Right ventricle myocardium superior (tissue), 1 donor: Measurements from ENCODE around the gene LRRTM1. TPM values are rescaled to one million over a fixed set of nuclear protein-coding genes. Genes with fewer than 3 reads are reported as not detected.

Experiments
- ATAC-seq: fragments of 200-7000 bp; cut with Tn5 transposase; one replicate; pipeline ENCODE4 v1.9.1; 2020; ENCODE audit warnings: mild to moderate bottlenecking; ENCODE audit not compliant: poor library complexity
- DNase-seq: peaks from one replicate; pipeline ENCODE4 v3.0.0-alpha.2; 2020
- intact Hi-C: fragments of 100-400 bp; cut with DNase I; formaldehyde crosslinking; loops from one replicate; pipeline ENCODE4 v1.11.2; 2022
- total RNA-seq: library from RNA; stranded (reverse); fragmentation: NEBNext Ultra II Directional; extraction: Animal tissue kit (Norgen Biotek cat#: 25700); gene quantifications from one replicate; pipeline ENCODE4 v1.2.1, GENCODE V29; 2021
- donor health status: DM: no; HTN: yes; CAD: no; lungs with severe emphysema.

LRRTM1 gene
- total RNA-seq, 1 donor from 2014 or later = 0.30 TPM

GRCh38 chr2:80312282-80312839 is 7.8 kb upstream of the LRRTM1 start:
- intact Hi-C loops = no loop called here
- DNase-seq (no peak), ATAC-seq (no peak)

GRCh38 chr2:80311304-80311703 is 6.8 kb upstream of the LRRTM1 start:
- no peak for ATAC-seq
- intact Hi-C loops = no loop called here

GRCh38 chr2:80303006-80303908 is 1.3 kb downstream of the LRRTM1 start:
- intact Hi-C loops = no loop called here
- ATAC-seq (peak; percentile 38), DNase-seq (no peak)

More at GRCh38 chr2:80311304-80311703, 6.8 kb upstream of the LRRTM1 start:
- no peak for DNase-seq

DNA sequence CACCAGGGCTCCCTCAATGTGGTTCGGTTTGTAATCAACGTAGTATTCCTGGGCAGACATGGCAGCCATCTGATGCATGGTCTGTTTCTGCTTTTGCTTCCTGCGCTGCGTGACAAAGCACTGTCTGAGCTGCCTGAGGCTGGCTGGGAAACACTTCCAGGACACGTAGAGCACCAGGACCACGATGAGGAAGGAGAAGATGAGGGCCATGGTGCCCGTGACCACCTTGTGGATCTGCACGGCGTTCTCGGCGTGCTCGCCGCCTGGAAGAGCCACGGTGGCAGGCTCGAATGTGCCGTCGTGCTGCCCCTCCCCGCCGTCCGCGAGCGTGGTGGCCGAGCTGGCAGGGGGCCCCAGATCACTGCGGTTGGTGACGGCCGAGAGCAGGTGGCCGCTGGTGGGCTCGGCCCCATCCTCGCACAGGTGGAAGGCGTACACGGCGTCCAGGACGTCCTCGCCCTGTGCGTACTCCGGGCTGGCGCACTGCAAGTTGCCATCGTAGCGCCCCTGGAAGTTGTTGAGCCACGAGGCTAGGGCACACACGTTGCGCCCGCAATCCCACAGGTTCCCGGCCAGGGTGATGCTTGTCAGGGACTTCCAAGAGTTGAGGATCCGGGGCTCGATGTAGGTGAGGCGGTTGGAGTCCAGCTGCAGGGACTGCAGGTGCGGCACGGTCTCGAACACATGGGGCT is 2.1 kb downstream of the LRRTM1 start:
- intact Hi-C loops = no loop called here
- DNase-seq = no peak
- ATAC-seq = no peak

GRCh38 chr2:80302001-80302313 is 2.6 kb downstream of the LRRTM1 start:
- DNase-seq (no peak), ATAC-seq (no peak)
- intact Hi-C loops = no loop called here

DNA sequence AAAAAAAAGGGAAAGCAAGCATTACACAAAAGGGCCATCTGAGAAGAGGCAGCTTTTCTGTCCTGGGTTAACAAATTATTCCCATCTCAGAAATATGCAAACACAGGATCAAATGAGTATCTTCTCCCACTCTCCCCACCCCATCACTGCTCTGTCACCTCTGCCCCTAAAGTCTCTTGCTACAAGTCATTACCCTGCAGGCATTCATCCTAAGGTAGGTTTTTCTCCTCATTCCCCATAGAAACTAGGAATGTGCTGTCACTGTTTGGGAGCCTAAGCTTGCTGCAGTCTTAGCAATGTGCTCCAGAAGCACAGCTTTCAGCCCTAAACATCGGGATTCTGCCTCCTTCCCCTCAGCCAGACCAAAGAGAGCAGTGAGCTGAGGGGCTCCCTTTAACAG is 3.6 kb downstream of the LRRTM1 start:
- ATAC-seq (no peak), DNase-seq (no peak)
- intact Hi-C loops = no loop called here

GRCh38 chr2:80300346-80300745 is 4.2 kb downstream of the LRRTM1 start:
- ATAC-seq (no peak), DNase-seq (no peak)
- intact Hi-C loops = no loop called here

DNA sequence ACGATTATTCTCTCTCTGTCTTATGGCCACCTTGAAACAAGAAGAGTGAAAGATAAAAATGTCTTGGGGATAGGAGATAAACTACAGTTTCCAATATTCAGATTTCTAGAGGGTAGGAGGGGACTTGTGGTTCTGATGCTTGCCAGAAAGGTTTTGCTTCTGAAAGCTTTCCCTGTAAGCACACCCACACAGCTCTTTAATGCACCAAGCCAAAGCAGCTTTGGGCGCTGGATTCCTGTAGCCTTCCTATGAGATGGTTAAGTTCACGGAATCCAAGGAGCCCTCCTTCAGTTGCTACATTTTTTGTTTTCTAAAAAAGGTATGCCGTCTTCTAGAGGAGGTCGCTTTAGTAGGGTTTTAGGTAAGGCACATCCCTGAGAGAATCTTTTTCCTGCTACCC is 4.9 kb downstream of the LRRTM1 start:
- no peak for ATAC-seq
- no peak for DNase-seq
- intact Hi-C loops = no loop called here

DNA sequence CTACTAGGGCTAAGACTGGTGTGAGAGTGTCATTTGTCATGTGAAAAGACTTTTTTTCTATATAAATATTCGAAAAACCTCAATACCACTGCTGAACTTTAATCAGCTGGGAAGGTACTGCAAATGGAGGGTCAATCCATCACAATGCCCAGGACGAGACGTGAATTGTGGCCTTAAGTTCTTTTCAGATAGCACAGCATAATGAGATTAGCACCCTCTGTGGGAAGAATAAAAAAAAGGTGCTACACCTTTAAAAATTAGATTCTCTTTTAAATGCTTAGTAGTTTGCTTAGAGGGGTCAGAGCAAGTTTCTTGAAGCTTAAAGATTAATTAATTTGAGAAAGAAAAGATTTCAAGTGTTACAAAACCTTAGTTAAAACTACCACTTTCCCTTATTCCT is 5.6 kb downstream of the LRRTM1 start:
- ATAC-seq = no peak
- DNase-seq = no peak
- intact Hi-C loops = no loop called here

DNA sequence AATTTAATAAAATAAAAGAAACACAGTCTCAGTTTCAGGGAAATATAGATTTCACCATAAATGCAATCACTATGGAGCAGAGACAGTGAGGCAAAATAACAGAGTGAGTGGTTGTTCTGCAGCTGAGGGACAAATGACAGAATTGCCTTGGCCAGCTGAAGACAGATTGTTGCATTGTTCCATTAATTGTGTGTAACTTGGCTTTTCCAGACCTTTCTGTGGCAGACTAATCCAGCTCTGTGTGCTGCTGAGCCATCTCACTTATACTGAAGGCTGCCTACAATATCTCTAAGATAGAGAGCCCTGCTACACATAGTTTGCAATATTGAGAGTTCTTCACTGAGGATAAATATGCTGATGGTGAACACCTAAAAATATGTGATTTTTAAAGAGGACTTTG is 11.5 kb downstream of the LRRTM1 start:
- DNase-seq (no peak), ATAC-seq (no peak)
- intact Hi-C loops = no loop called here

GRCh38 chr2:80292474-80292873 is 12.1 kb downstream of the LRRTM1 start:
- no peak for ATAC-seq
- intact Hi-C loops = no loop called here
- no peak for DNase-seq

DNA sequence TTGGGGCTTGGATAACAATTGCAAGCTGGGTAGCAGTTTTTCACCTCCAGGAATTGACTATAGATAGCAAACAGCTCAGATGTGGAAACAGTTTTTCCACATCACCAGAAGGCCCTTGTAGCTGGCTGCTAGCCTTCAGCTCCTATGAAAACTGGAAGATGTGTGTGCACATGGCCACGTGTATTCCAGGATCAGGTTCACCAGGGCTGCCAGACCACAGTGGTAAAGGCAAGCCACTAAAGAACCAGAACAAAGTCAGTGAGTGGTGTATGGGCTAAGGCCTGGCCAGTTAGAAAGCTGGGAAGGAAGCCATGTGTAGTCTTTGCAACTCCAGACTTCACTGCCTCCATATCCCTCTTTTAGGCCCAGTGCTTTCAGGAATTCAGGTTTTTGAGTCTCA is 12.9 kb downstream of the LRRTM1 start:
- ATAC-seq = no peak
- intact Hi-C loops = no loop called here
- no peak for DNase-seq

DNA sequence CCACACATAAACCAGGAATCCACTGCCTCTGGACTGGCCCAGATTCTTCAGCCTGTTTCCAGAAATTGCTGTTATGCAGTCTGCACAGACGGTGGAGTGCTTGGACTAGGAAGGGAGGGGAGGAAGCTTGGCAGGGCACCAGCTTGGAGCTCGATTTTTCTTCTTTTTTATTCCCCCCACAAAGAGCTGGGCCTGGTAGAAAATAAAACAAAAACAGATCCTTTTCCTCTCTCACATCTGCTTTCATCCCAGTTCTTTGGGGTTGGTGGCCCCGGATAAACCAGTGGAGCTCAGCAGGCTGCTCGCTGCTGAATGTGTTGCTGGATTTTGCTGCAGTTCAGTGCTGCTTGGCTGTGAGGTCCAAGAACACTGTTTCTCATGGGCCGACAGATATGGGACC is 16.0 kb downstream of the LRRTM1 start:
- intact Hi-C loops = no loop called here
- DNase-seq = no peak
- ATAC-seq = peak; percentile 81

GRCh38 chr2:80281049-80281448 is 23.5 kb downstream of the LRRTM1 start:
- intact Hi-C loops = no loop called here
- ATAC-seq (no peak), DNase-seq (no peak)

DNA sequence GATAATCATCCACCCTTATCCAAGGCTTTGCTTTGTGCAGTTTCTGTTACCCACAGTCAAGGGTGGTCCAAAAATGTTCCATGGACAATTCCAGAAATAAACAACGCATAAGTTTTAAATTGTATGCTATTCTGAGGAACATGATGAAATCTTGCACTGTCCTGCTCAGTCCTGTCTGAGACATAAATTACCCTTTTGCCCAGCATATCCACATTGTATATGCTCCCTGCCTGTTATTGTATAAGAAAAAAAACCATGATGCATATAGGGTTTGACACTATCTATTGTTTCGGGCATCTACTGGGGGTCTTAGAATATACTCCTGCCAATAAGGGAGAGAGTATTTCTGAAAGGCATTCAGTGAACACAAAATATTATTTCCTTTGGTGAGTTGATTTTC is 24.0 kb downstream of the LRRTM1 start:
- intact Hi-C loops = no loop called here
- ATAC-seq = no peak

GRCh38 chr2:80269806-80270205 is 34.7 kb downstream of the LRRTM1 start:
- intact Hi-C loops = no loop called here
- no peak for ATAC-seq
- DNase-seq = no peak

More for the DNA sequence above, 24.0 kb downstream of the LRRTM1 start:
- DNase-seq = no peak

DNA sequence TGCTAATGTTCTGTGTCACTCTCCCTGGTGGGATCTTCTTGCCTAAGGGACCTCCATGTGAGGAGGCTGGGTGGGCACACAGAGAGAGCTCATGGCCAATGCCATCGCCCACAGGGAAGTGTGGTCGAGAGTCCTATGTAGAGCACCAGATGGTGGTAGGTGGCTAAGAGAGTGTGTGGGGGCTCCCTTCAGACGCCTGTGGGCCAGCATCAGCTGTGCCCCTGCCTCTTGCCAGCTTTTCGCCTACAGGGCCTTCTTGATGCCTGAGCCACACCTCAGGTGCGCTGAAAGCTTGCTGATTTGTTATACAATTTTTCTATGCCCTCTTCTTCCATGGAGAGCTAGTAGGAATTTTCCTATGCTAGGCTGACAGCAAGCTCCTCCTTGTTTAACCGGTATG is 38.3 kb downstream of the LRRTM1 start:
- ATAC-seq (no peak), DNase-seq (no peak)
- intact Hi-C loops = no loop called here

- no peak for DNase-seq
- ATAC-seq = peak; percentile 60
- intact Hi-C loops = no loop called here
Observed at GRCh38 chr2:80259292-80259691, 45.3 kb downstream of the LRRTM1 start.

DNA sequence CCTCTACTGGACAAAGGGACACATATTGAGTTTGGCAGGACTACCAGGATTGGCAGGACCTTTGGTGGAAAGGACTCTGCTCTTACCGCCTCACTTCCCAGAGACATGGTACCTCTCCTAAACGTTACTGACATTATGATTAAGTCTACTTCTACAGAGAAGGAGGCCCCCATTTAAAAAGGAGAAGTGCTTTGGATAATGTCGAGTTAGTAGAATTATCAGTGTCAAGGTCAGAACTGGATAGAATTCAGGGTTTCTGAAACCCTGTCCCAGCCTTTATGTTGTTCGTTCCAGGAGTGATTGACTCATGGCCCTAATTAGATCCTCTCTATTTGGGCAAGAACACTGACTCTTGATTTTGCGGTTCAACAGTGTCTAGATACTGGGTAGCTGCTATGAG is 45.8 kb downstream of the LRRTM1 start:
- no peak for DNase-seq
- no peak for ATAC-seq
- intact Hi-C loops = no loop called here

GRCh38 chr2:80258341-80258740 is 46.2 kb downstream of the LRRTM1 start:
- ATAC-seq (no peak), DNase-seq (no peak)
- intact Hi-C loops = no loop called here
